GM12892 (cell line): Measurements from ENCODE around the gene ANGPTL8.

Experiments
- POLR2A ChIP-seq: IDR thresholded peaks from 2 replicates; pipeline ENCODE4 v1.6.1; 2011; ENCODE audit warnings: low read depth, low read length, control low read depth
- POLR2AphosphoS5 ChIP-seq: IDR thresholded peaks from 2 replicates; pipeline ENCODE4 v1.6.1; 2011; ENCODE audit warnings: low read depth, low read length, control low read depth
- TAF1 ChIP-seq: IDR thresholded peaks from 2 replicates; pipeline ENCODE4 v1.6.1; 2011; ENCODE audit warnings: low read depth, mild to moderate bottlenecking, control low read depth, low read length, borderline replicate concordance

- TF ChIP-seq POLR2A: no peak
- no peak for TF ChIP-seq POLR2AphosphoS5
- TF ChIP-seq TAF1: no peak
Measured at GRCh38 chr19:11242864-11243797, 3.7 kb downstream of the ANGPTL8 start.
